IMR-90 (cell line): ENCODE results near the gene CRYBB1. TPM values are rescaled to one million over a fixed set of nuclear protein-coding genes. Genes with fewer than 3 reads are reported as not detected.
A peak's percentile ranks its signal among the peaks of the same experiment; 100 is the strongest.

Source experiments
- ATAC-seq: fragments of 200-7000 bp; cut with Tn5 transposase; 2 replicates; pipeline ENCODE4 v1.9.1; 2020; ENCODE audit warnings: low read depth, mild to moderate bottlenecking, moderate library complexity
- BruUV-seq: library from RNA; stranded (reverse); fragments of 400-500 nt; replicated peaks from 2 replicates; lab custom pipeline; 2021; lab: Mats Ljungman, UMichigan
- CTCF ChIA-PET: fragments of 300-600 bp; formaldehyde crosslinking; extraction: SDS; loops from one replicate; lab custom pipeline; 2021; ENCODE audit warnings: antibody characterized with exemption; lab: Yijun Ruan, JAX
- POLR2A ChIA-PET: fragments of 300-600 bp; sonication (Branson Sonifier 250); formaldehyde crosslinking; loops from one replicate; lab custom pipeline; 2022; ENCODE audit warnings: antibody characterized with exemption; ENCODE audit not compliant: unreplicated experiment; lab: Charles Lee
- DNase-seq: peaks from one replicate; pipeline ENCODE4 v3.0.0; 2013
- H2AFZ ChIP-seq: replicated peaks from 2 replicates; pipeline ENCODE3; 2013; ENCODE audit warnings: low read length, mild to moderate bottlenecking; ENCODE audit not compliant: poor library complexity
- H2AK5ac ChIP-seq: 2 replicates; pipeline ENCODE4 v1.6.1; 2013; ENCODE audit warnings: low read depth, low read length, inconsistent platforms
- H2AK9ac ChIP-seq: replicated peaks from 2 replicates; pipeline ENCODE3; 2013; ENCODE audit warnings: mild to moderate bottlenecking, low read depth, low read length, moderate library complexity; ENCODE audit not compliant: poor library complexity
- H2BK120ac ChIP-seq: 2 replicates; pipeline ENCODE4 v1.6.1; 2013; ENCODE audit warnings: low read depth, low read length, inconsistent platforms
- H2BK15ac ChIP-seq: 3 replicates; pipeline ENCODE4 v1.6.1; 2013; ENCODE audit warnings: low read depth, low read length, inconsistent platforms
- H2BK20ac ChIP-seq: 2 replicates; pipeline ENCODE4 v1.6.1; 2013; ENCODE audit warnings: low read depth, mild to moderate bottlenecking, inconsistent platforms, low read length, moderate library complexity
- H2BK5ac ChIP-seq: 2 replicates; pipeline ENCODE4 v1.6.1; 2013; ENCODE audit warnings: mild to moderate bottlenecking, low read depth, low read length, inconsistent platforms; ENCODE audit not compliant: poor library complexity, severe bottlenecking
- H3K14ac ChIP-seq: replicated peaks from 2 replicates; pipeline ENCODE4 v1.6.1; 2013; ENCODE audit warnings: low read depth, low read length, inconsistent platforms
- H3K18ac ChIP-seq: 2 replicates; pipeline ENCODE4 v1.6.1; 2013; ENCODE audit warnings: low read depth, low read length, control low read depth
- H3K23ac ChIP-seq: 2 replicates; pipeline ENCODE4 v1.6.1; 2013; ENCODE audit warnings: low read depth, low read length, inconsistent platforms
- H3K27ac ChIP-seq: 2 replicates; pipeline ENCODE4 v1.5.1; 2013; ENCODE audit warnings: mild to moderate bottlenecking, control low read depth, low read length; ENCODE audit not compliant: insufficient read depth
- H3K27me3 ChIP-seq: 2 replicates; pipeline ENCODE4 v1.6.1; 2013; ENCODE audit warnings: low read length; ENCODE audit not compliant: control insufficient read depth, insufficient read depth
- H3K36me3 ChIP-seq: 2 replicates; pipeline ENCODE4 v1.6.1; 2013; ENCODE audit warnings: low read length, mixed read lengths; ENCODE audit not compliant: control insufficient read depth, insufficient read depth
- H3K4ac ChIP-seq: 2 replicates; pipeline ENCODE4 v1.6.1; 2013; ENCODE audit warnings: low read depth, low read length, inconsistent platforms
- H3K4me1 ChIP-seq: 2 replicates; pipeline ENCODE4 v1.6.1; 2013; ENCODE audit warnings: low read length, mixed read lengths; ENCODE audit not compliant: control insufficient read depth, insufficient read depth
- H3K4me2 ChIP-seq: 2 replicates; pipeline ENCODE4 v1.6.1; 2013; ENCODE audit warnings: low read depth, mild to moderate bottlenecking, control low read depth, low read length, moderate library complexity
- H3K4me3 ChIP-seq: 2 replicates; pipeline ENCODE4 v1.5.1; 2013; ENCODE audit warnings: low read depth, mild to moderate bottlenecking, control low read depth, low read length, moderate library complexity; ENCODE audit not compliant: insufficient read depth
- H3K56ac ChIP-seq: 2 replicates; pipeline ENCODE4 v1.6.1; 2013; ENCODE audit warnings: low read length, inconsistent platforms; ENCODE audit not compliant: insufficient read depth; ENCODE audit errors: extremely low read depth
- H3K79me1 ChIP-seq, 2 experiments: 2 replicates each; pipeline ENCODE4 v1.6.1; 2013; ENCODE audit warnings: low read length in 2 of 2, inconsistent platforms in 1 of 2, low read depth in 1 of 2
- H3K9ac ChIP-seq: 2 replicates; pipeline ENCODE4 v1.6.1; 2013; ENCODE audit warnings: low read depth, low read length, control low read depth
- H3K9me1 ChIP-seq: 2 replicates; pipeline ENCODE4 v1.6.1; 2013; ENCODE audit warnings: low read length, inconsistent platforms; ENCODE audit not compliant: insufficient read depth
- H3K9me3 ChIP-seq: 2 replicates; pipeline ENCODE4 v1.6.1; 2013; ENCODE audit warnings: low read length; ENCODE audit not compliant: control insufficient read depth, insufficient read depth
- H4K20me1 ChIP-seq: 2 replicates; pipeline ENCODE4 v1.6.1; 2013; ENCODE audit warnings: low read length, inconsistent platforms; ENCODE audit not compliant: insufficient read depth
- H4K5ac ChIP-seq: 2 replicates; pipeline ENCODE4 v1.6.1; 2013; ENCODE audit warnings: mild to moderate bottlenecking, low read depth, low read length, control low read depth
- H4K8ac ChIP-seq, 2 experiments: 2 replicates each; pipeline ENCODE4 v1.6.1; 2013; ENCODE audit warnings: low read depth in 2 of 2, low read length in 2 of 2, control low read depth in 1 of 2, inconsistent platforms in 1 of 2
- H4K91ac ChIP-seq: 2 replicates; pipeline ENCODE4 v1.6.1; 2013; ENCODE audit warnings: low read depth, low read length, inconsistent platforms; ENCODE audit not compliant: insufficient read depth
- BHLHE40 ChIP-seq: fragments of 150-350 bp; IDR thresholded peaks from 2 replicates; pipeline ENCODE4 v1.6.1; 2016; ENCODE audit warnings: mild to moderate bottlenecking, low read depth, low read length
- CEBPB ChIP-seq: IDR thresholded peaks from 2 replicates; pipeline ENCODE4 v1.6.1; 2012; ENCODE audit warnings: low read depth, low read length, improper control_type of control experiment
- CHD1 ChIP-seq: IDR thresholded peaks from 2 replicates; pipeline ENCODE4 v1.6.1; 2012; ENCODE audit warnings: low read depth, low read length, improper control_type of control experiment
- MAFK ChIP-seq: IDR thresholded peaks from 2 replicates; pipeline ENCODE4 v1.6.1; 2012; ENCODE audit warnings: low read depth, low read length, improper control_type of control experiment
- MAZ ChIP-seq: IDR thresholded peaks from 2 replicates; pipeline ENCODE4 v1.6.1; 2012; ENCODE audit warnings: low read depth, mild to moderate bottlenecking, low read length, improper control_type of control experiment, moderate library complexity, borderline replicate concordance
- MXI1 ChIP-seq: IDR thresholded peaks from 2 replicates; pipeline ENCODE4 v1.6.1; 2012; ENCODE audit warnings: low read depth, mild to moderate bottlenecking, low read length, moderate library complexity, borderline replicate concordance
- NFE2L2 ChIP-seq: fragments of 150-350 bp; IDR thresholded peaks from 2 replicates; pipeline ENCODE4 v1.6.1; 2016; ENCODE audit warnings: low read depth, mild to moderate bottlenecking, low read length
- RAD21 ChIP-seq: IDR thresholded peaks from 2 replicates; pipeline ENCODE4 v1.6.1; 2012; ENCODE audit warnings: low read length, improper control_type of control experiment
- RCOR1 ChIP-seq: IDR thresholded peaks from 2 replicates; pipeline ENCODE4 v1.6.1; 2012; ENCODE audit warnings: mild to moderate bottlenecking, low read length, improper control_type of control experiment; ENCODE audit not compliant: insufficient replicate concordance
- SMC3 ChIP-seq: fragments of 150-350 bp; IDR thresholded peaks from 2 replicates; pipeline ENCODE4 v1.6.1; 2016; ENCODE audit warnings: low read depth, mild to moderate bottlenecking, antibody characterized with exemption, low read length, moderate library complexity
- WGBS, 2 experiments: methylation state at CpG; one replicate each; pipeline versions ENCODE4 v1.1.5 to v1.1.7; 2013; ENCODE audit warnings: missing lambda C conversion rate in 2 of 2; ENCODE audit not compliant: insufficient read length in 1 of 2; ENCODE audit errors: extremely low coverage in 2 of 2; 5-methylcytosine and 5-hydroxymethylcytosine counted together
- dilution Hi-C: fragments of 300-500 bp; cut with HindIII; formaldehyde crosslinking; loops from one replicate; pipeline ENCODE4 v1.14.3; 2018; ENCODE audit warnings: low sequenced_read_pairs; ENCODE audit not compliant: unreplicated experiment
- in situ Hi-C: fragments of 300-500 bp; cut with MboI; formaldehyde crosslinking; loops from 3 replicates; pipeline ENCODE4 v1.14.3; 2019; ENCODE audit warnings: low sequenced_read_pairs, inconsistent platforms, mixed read lengths
- intact Hi-C: fragments of 100-400 bp; cut with micrococcal nuclease; formaldehyde crosslinking; loops from 2 replicates; pipeline ENCODE4 v1.10.0; 2022
- polyA plus RNA-seq, 3 experiments: library from polyadenylated mRNA; depleted of rRNA; stranded (reverse); fragments of >200 nt; gene quantifications; 2 replicates each; pipeline ENCODE4 v1.2.3, GENCODE V29; 2012; ENCODE audit warnings: low replicate concordance in 1 of 3
- total RNA-seq: library from RNA; depleted of rRNA; stranded (reverse); fragments of >200 nt; gene quantifications from 2 replicates; pipeline ENCODE4 v1.2.3, GENCODE V29; 2012
- TF ChIP-seq, protein P1 (sequence below): fragments of 150-350 bp; IDR thresholded peaks from 2 replicates; pipeline ENCODE4 v1.6.1; 2017; ENCODE audit warnings: mild to moderate bottlenecking, antibody characterized with exemption, low read length, low read depth

CRYBB1 gene
- total and polyA plus RNA-seq, 2 of the 4 experiments (the other 2 are of a cell fraction): not detected

DNA sequence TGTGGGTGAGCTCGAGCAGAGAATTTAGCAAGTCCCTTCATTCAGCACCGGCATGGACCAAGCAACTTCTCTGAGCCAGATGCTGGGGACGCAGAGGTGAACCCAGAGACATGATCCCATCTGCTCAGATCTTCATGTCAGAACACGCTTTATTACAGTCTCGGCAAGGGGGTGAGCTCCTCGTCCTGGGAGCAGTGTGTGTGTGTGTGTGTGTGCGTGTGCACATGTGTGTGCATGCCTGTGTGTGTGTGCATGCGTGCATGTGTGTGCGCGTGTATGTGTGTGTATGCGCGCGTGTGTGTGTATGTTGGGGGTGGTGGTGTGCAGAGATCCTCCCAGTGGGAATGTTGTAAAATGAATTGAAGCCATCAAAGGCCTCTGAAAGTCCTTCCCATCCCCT is 49.3 kb upstream of the CRYBB1 start (continued):
- TF ChIP-seq, protein P1, sequence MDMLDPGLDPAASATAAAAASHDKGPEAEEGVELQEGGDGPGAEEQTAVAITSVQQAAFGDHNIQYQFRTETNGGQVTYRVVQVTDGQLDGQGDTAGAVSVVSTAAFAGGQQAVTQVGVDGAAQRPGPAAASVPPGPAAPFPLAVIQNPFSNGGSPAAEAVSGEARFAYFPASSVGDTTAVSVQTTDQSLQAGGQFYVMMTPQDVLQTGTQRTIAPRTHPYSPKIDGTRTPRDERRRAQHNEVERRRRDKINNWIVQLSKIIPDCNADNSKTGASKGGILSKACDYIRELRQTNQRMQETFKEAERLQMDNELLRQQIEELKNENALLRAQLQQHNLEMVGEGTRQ: no peak
- no peak for TF ChIP-seq RCOR1
- TF ChIP-seq RAD21: no peak

DNA sequence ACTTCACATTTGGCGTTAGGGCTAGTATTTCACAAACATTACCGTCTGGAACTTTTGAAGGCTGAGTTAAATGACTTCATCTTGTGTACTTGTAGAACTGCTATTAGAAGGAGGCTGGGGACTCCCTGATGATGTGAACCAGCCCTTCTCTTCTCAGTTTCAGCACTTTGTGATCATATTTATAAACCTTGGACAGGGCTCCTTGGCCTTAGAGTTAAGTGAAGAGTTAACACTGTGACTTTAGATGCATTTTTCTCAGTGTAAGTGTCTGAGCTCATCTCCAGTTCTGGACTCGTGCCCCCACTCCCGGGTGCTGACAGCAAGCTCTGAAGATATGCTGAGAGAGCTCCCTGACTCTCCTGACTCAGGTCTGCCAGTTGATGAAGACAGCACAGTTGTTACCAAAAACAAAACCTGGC is 48.0 kb upstream of the CRYBB1 start:
- 20% methylated on average over 1 of the region's 4 CpGs; no CpG with 5 or more reads in 1 of the 2 experiments for WGBS, 2 experiments
- no peak overlapping the region for H2AK5ac ChIP-seq
- in situ Hi-C loops: no loop called here
- H3K27me3 ChIP-seq: peaks cover 2% of the 10 kb centered on the region; the same call in 1 of the 2 replicates
- no peaks in the 10 kb centered on the region for H4K20me1 ChIP-seq
- no peaks in the 10 kb centered on the region for H3K9me3 ChIP-seq
- no peak overlapping the region for H2AK9ac ChIP-seq
- H3K27ac ChIP-seq: no peak overlapping the region
- H3K4me2 ChIP-seq: peak overlapping the region; percentile 24; the same call in 1 of the 2 replicates
- H3K14ac ChIP-seq: no peak overlapping the region
- H4K5ac ChIP-seq: no peak overlapping the region
- H3K4me1 ChIP-seq: peaks cover 7% of the 10 kb centered on the region
- intact Hi-C loops: loop anchor here (1.0 to 5.0 kb wide), 2 partner anchors 269 to 302 kb away; no protein-coding TSS in a partner anchor
- H2AFZ ChIP-seq: peak overlapping the region; percentile 5
- no peak for TF ChIP-seq CEBPB
- TF ChIP-seq SMC3: no peak
- TF ChIP-seq BHLHE40: peak; percentile 31; the same call in 1 of the 2 replicates
- TF ChIP-seq MXI1: no peak
- no peak for TF ChIP-seq NFE2L2
- TF ChIP-seq MAFK: peak; percentile 30; the same call in 1 of the 2 replicates
- TF ChIP-seq RAD21: 0 out of 2 replicates have a peak, but pooled peaks have one; percentile 9
- TF ChIP-seq CHD1: no peak
- 0 out of 2 replicates have a peak, but pooled peaks have one; percentile 12 for TF ChIP-seq MAZ
- no peaks in the 10 kb centered on the region; the same call in 1 of the 2 replicates for H3K9me1 ChIP-seq
- CTCF ChIA-PET: interaction anchor here (0.6 to 1.4 kb wide), 6 partner anchors 9 to 263 kb away, joined by 3 read pairs; no protein-coding TSS in a partner anchor
- H4K8ac ChIP-seq: peak overlapping the region in 1 of 2 experiments; percentile 37; a peak in 2 of 4 replicates
- peak; percentile 71 for ATAC-seq
- POLR2A ChIA-PET: no interaction called here
- dilution Hi-C loops: no loop called here
- H2BK5ac ChIP-seq: no peak overlapping the region
- H3K4ac ChIP-seq: no peak overlapping the region
- no peaks in the 10 kb centered on the region for H3K79me1 ChIP-seq
- no peaks in the 10 kb centered on the region for H3K36me3 ChIP-seq
- H2BK20ac ChIP-seq: no peak overlapping the region
- no peak overlapping the region for H3K4me3 ChIP-seq
- no peak overlapping the region for H2BK120ac ChIP-seq
- DNase-seq: peak; percentile 75
- no peak overlapping the region for H3K18ac ChIP-seq
- H3K9ac ChIP-seq: no peak overlapping the region; the same call in 1 of the 2 replicates
- BruUV-seq: no TSS peak
- no peak overlapping the region for H2BK15ac ChIP-seq
- H4K91ac ChIP-seq: no peak overlapping the region
- no peak overlapping the region for H3K56ac ChIP-seq
- H3K23ac ChIP-seq: no peak overlapping the region
